ENCODE measurements around the gene TFF2.

Gene TFF2

DNA sequence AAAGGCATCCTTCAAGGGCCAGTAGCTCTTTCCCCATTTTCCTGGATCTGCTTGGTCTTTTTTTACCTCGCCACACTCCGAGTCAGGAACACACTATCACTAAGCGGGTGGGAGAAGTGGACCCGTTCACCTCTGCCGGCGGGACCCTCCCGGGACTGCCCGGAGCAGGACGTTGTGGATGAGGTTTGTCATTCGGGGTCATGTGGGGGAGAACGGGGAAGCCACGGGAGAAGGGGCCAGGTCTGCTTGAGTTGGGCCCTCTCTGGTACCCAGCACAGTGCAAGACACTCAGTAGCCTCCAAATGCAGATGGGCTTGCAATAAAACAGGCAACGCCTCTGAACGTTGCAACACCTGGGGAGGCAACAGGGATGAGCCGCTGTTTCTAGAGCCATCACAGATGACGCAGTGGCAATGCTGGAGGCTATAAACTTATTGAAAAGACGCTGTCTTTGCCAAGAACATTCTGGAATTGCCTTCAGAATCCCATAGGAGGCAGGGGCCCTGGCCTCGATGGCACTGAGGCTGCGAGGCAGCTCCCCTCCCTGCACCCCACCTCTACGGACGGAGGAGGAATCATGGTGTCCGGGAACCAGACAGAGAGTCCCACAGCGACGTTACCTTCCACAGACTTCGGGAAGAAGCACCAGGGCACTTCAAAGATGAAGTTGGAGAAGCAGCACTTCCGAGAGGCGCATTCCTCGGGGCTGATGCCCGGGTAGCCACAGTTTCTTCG is 3.8 kb downstream of the TFF2 start:
- no peak for DNase-seq (ENCODE audit: low read depth)

DNA sequence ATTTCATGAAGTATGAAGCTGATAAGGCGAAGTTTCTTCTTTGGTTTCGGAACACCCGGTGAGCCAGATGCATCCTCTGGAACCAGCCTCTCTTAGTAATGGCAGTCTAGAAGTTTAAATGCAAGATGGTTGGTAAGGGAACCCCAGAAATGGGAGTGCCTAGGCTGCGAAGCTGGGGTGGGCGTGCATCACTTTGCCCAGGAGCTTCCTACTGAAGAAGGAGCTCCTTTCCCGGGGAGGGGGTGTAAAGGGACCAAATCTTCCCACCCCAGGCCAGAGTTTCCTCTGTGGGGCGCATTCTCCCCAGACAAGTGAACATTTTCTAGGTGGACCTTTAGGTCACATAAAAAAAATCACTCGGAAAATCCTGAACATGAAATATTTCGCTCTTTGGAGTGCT is 4.4 kb downstream of the TFF2 start:
- no peak for DNase-seq (ENCODE audit: low read depth)

DNA sequence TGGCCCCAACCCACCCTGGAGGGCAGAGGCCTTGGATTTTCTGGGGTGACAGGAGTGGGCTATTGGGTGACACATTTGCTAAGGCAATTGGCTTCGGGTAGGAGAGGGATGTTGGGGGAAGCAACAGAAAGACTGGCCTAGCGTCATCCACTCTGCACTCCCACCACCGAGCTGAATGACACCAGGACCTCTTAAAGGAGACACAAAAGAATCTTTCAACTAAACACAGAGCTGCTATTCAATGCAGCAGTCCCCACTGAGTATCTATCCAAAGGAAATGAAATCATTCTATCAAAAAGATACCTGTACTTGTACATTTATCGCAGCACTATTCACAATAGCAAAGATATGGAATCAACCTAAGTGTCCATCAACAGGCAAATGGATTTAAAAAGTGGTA is 6.2 kb downstream of the TFF2 start:
- no peak for DNase-seq (ENCODE audit: low read depth)

DNA sequence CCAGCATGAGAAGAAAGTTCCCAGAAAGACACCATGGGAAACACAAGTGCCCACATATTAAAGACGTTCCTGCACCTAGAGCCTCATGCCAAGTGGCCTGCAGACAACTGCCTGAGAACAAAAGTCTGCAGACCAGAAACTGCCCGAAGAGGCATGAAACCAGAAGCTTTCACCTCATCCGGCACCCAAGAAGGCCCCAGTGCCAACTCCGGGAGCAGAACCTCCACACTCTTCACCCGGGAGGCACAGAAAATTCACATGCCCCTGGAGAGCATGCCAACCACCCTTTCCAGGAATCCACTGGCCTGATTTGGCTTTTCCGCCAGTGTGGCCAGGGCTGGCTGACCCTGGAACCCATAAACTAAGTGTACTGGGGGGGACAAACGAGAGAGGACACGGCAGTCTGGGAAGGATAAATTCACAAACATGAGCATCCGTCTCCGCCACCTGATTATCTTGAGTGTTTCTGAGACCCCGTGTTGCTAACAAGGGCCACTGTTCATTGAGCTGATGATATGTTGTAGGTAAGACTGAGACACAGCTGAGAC is 6.8 kb downstream of the TFF2 start:
- DNase-seq (ENCODE audit: low read depth) = no peak

DNA sequence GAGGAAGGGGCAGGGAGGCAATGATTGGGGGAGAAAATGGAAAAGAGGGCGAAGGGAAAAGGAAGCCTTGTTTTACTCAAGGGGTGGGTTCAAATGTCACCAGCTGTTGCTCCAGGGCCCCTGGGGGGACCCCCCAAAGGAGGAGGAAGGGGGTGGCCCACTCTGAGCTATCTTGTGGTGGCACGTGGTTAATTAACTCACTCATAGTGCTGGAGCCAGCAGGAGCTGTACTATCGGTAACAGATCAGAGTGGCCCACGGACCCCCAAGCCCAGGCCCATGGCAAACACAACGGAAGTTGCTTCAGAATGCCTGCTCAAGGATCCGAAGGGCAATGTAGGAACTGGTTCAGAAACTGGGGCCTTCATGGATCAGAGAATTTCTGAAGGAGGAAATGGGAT is 7.2 kb downstream of the TFF2 start:
- no peak for DNase-seq (ENCODE audit: low read depth)

DNA sequence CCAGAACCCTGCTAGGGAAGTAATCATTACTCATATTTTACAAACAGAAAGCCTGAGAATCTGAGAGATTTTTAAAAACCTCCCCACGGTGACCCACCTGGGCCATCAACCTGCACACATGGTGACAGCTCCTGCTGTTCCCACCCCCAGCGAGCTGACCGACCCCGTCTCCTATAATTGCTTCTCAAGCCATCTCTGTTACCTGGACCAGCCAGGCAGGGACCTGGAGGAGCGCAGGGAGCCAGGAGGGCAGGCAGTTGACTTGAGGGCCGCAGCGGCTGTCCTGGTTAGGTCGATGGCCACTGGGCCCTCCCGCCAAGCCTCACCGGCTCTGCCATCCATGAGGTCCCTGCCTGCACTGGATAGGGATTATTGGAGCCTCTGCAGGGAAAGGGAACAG is 7.7 kb downstream of the TFF2 start:
- DNase-seq (ENCODE audit: low read depth) = no peak

DNA sequence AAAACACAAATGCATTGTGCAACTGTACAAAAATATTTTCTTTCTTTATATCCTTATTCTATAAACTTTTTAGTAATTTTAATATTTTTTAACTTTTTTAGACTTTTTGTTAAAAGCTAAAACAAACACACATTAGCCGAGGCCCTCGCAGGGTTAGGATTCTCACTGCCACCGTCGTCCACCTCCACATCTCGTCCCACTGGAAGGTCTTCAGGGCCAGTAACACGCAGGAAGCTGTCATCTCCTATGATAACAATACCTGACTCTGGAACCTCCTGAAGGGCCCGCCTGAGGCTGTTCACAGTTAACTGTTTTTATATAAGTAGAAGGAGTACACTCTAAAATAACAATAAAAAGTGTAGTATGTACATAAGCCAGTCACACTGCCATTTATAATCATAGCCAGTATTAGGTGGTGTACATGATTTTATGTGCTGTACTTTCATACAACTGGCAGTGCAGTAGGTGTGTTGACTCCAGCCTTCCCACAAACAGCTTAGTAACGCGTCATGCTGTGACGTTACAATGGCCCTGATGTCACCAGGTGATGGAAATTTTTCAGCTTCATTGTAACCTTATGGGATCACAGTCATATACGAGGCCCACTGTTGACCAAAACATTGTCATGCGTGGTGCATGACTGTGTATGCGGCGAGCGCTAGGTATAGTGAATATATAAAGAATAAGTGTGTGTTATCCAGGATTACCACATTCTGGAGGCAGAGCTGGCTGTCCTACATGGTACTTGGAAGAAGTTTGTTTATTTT is 8.8 kb downstream of the TFF2 start:
- no peak for DNase-seq (ENCODE audit: low read depth)

DNA sequence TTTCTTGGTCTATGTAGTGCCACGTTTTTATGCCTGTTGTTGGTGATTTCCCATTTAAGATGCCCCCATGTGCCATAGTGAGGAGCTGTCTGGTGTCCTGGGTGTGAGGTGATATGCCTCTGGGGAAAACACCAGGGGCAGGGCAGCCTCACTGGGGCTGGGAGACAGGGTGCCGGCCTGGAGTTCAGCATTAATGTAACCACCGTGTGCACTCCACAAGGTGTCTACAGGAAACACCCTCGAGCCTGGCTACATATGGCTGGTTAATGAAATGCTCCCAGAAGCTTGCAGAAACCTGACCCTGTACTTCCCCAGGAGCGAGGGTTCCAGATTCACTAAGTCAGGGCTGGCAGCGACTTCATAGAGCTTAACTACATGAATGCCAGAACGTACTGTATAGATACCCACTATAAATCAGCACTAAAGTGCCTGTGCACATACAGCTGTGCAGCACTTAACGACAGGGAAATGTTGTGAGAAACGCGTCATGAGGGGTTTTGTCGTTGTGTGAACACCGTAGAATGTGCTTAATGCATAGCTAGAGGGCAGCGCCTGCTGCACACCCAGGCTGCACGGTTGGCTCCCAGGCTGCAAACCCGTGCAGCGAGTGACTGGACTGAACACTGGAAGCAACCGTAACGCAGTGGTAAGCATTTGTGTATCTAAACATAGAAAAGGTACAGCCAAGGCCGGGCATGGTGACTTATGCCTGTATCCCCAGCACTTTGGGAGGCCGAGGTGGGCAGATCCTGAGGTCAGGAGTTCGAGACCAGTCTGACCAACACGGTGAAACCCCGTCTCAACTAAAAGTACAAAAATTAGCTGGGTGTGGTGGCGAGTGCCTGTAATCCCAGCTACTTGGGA is 10.4 kb downstream of the TFF2 start:
- no peak for DNase-seq (ENCODE audit: low read depth)

DNA sequence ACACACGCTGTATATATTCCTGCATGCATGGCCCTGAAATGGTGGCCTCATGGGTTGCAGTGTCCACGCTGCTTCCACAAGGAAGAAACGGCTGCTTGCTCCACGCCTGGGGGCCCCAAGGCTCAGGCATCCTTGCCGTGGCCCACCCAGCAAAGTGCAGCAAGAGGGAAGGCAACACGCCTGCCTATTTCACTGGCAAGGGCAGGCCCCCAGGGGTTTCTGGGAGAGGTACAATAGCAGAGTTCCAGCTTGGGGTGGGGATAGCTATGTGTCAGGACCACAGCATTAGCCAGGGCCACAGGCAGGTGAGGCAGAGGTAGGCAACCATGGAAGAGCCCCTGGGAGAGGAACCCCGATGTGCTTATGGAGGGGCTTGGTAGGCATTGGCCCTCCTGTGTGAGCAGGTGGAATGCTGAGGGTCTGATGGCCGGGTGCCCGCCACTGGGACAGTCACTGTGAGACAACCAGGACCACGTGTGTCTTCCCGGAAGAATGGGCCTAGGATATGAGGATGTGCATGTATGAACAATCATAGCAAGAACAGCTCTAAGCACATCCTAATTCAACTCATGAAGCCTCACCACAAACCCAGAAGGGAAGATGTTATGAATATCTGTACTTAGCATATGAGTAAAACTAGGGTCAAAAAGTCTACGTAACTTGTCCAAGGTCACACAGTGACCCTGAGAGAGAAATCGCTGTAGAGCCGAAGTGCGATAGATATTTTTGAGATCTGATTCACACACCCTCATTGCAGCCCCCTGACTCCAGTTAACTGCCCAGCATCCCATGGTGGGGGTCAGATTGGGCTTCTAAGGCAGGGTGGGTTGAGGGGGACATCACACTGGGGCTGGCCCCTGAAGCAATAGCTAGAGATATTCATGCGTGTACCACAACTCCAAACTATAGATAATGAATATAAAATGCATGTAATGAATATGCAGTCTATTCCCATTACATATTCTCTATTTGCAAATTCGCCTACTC is 11.8 kb downstream of the TFF2 start:
- DNase-seq (ENCODE audit: low read depth) = no peak

DNA sequence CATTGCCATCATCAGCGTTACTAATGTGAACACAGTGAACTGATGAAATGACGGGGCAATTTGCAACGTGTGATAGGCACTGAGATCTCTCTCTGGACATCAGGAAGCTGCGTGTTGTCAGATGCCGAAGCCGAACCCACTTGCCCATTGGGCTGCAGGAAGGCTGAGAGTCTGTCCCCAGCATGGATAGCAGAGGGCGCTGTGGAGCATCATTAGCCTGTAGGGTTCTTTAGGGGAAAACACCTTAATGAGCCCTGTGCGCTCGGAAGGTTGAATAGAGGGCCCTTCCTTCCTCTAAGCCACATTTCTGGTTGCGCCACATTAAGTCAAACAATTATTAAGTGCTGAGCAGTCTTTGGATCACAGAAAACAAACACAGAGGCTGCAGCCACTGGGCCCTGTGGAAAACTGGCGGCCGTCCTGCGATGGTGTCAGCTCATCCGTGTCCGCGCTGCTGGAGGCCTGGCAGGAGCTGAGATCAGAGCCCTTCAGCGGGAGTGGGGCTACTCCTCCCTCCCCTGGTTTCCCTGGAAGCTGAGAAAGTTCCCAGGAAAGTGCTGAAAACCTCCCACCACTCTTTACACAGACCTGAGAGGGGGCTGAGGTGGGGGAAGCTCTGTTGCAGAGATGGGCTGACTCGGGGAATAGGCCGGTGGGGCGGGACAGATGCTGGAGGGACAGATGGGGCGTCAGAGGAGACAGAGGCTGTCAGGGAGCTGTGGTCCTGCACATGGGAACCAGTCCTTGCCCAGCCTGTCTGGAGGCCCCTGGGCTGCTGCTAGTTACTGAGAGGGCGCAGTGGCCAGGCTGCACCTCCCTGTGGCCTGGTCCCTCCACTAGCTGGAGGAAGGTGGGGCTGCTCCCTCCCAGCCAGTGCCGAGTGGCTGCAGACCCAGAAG is 12.7 kb downstream of the TFF2 start:
- peak; percentile 79 for DNase-seq (ENCODE audit: low read depth)

DNA sequence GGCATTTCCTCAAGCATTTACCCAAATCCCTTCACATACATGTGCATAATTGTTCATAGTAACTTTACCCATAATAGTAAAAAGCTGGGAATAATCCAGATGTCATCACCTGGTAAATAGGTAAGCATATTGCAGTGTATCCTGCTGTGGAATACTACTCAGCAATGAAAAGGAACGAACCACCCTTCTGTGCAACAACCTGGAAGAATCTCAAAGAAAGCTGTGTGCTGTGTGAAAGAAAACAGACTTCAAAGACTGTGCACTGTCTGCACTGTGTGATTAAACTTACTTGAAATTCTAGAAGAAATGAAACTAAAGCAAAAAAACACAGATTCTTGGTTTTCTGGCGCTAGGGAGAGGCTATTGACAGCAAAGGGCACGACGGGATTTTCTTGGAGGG is 13.5 kb downstream of the TFF2 start:
- DNase-seq (ENCODE audit: low read depth) = no peak

DNA sequence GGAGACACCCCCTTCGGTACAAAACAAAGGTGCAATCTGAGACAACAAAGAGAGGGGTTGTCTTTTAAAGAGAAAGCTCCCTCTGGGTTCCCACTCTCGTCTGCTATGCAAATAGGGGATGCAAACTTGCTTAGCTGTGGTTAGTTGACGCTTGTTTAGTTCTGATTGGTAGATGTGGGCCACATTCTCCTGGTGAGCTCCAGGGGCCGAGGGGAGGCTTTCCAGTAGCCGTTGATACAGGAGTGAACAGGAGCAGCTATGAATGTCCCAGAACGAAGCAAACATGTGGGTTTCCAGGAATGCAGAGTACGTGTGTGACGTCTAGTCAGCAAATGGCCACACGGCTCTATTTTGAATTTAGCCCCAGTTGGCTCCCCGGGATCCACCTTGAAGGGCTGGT is 14.7 kb downstream of the TFF2 start:
- no peak for DNase-seq (ENCODE audit: low read depth)

DNA sequence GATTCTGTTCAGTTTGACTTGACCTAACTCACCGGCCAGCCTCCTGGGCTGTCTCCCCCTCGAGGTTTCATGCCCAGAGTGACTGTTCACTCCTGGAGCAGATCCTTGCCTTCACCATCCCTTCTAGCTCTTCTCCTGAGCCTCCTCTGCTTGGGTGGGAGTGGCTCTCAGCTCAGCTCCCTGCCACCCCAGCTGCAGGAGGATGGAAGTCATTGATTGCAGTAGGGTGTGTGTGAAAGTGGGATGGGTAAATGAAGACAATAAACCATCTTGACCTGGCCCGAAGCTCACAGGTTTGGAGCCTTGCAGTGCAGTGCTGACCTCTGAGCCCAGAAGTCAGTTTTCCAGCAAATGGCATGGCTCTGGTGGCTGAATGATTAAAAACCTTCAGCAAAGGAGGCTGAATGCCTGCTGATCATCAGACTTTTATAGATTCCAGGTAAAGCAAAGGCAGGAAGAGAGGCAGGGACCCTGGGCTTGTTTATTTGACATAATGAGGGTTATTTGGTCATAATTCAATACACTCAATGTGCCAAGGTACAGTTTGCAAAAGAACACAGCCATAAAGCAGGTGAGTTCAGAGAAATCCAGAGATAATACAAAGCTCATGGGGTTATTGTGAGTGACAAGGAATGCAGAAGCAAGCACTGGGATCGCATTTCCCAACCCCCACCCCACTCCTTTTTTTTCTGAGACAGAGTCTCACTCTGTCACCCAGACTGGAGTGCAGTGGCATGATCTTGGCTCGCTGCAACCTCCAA is 18.1 kb downstream of the TFF2 start:
- no peak for DNase-seq (ENCODE audit: low read depth)

DNA sequence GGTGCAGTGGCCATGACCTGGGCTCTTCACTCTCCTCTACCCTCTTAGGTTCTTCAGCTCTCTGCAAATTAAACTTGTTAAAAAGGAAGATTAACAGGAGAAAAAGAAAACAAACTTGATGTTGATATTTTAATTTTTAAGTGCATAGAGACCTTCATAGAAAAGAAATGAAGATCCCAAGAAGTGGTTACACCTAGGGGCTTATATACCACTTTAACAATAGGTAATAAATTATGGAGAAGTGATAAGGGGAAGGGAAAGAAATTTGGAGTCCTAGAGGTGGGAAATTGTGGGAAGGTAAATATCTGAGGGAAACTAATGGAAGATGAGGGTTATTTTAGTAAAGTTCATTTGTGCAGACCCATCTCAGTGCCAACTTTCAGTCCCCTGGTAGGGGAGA is 19.1 kb downstream of the TFF2 start:
- no peak for DNase-seq (ENCODE audit: low read depth)

DNA sequence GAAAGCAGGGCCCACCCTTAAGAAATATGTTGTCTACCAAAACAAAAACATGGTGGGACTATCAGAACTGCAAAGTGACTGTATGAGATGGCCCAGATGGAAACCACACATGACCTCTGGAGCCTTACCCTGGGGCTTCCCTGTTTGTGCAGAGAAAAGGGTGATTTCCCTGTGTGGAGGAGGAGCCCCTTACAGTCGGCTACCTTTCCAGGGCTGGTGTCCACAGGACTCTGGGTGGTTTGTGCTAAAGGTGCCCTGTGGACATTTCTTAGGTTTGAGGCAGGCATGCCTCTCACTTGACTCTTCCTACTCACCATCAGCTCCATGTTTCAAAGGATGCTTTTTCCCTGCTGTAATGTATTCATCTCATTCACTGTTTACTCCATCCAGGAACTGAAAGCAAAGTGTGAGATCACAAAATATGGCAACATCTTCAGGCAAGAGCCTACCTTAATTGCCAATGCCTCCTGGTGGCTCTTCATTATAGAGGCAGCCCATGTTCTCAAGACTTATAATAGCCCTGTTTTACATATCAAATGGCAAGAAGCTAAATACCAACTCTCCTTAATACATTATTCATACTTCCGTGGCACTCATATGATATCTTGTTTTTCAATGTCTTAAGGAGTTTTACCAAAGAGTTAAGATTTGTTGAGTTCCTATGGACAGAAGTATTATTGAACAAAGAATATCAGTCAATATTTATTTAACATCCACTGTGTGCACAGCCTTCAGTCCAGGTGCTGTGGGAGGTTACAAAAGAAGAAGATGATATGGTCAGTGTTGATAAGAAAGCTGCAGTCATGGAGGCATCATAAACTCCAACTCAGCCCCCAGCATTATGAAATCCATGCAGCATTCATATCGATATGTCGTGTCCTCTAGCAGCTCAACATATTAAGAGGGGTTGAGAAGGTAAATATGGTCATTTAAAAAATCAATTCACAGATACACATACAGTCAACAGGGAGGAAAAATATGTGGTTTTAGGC is 20.1 kb downstream of the TFF2 start:
- no peak for DNase-seq (ENCODE audit: low read depth)

DNA sequence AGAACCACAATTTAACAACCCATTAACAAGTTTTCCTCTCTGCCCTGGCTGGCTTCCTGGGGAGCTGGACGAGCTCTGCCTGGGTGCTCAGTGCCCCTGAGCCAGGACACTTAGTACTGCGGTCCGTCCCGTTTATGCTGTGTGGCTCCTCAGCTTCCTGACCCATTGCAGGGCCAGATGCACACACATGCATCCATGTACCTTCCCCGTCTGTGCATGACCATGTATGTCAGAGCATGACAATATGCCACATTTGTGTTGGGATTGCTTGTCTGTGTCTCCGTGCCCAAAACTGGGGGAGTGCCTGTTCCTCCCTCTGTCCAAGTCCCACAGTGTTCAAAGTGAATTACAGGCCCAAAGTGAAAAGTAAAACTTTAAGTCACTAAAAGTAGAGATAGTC is 25.9 kb downstream of the TFF2 start:
- DNase-seq (ENCODE audit: low read depth) = no peak

DNA sequence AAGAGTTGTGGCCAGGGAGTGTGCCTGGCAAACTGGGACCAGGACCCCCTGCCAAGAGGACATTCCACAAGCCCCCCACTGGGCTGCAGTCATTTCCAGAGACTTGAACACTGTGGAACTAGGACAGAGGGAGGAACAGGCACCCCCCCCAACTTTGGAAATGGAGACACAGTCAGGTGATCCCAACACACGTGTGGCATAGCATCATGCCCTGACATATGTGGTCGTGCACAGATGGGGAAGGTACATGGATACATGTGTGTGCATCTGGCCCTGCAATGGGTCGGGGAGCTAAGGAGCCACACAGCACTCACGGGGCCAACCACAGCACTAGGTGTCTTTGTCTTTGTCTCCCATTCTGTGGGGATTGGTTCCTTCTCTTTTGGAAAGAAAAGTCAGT is 28.9 kb downstream of the TFF2 start:
- no peak for DNase-seq (ENCODE audit: low read depth)

DNA sequence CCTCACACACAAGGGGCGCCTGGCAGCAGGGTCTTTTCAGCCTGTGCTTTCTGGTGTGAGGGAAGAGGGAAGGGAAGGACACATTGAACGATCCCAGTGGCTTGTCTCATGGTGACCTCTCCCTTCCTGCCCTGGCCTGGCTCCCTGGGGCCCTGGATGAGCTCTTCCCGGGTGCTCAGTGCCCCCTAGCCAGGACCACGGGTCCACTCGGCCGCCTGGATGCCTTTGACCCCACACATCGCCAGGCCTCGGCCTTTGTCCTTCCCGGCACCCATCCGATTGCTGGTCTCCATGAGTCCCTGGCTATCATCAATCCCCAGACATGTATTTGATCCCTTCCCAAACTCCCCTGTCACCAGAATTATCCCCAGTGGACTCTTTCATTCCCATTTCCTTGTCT is 29.6 kb downstream of the TFF2 start:
- no peak for DNase-seq (ENCODE audit: low read depth)

Data from stimulated activated CD4-positive, alpha-beta T cell treated with anti-CD3 and anti-CD28 coated beads, Interleukin-2, amount 100 ng/mL, for 4 hours (primary cell).